ENCODE results near the gene SESN3.

SESN3 gene

GRCh38 chr11:95123556-95123955 lies 107.4 kb downstream of the SESN3 start:
- DNase-seq (ENCODE audit: low read depth in 2 of 2): no peak

- no peak for DNase-seq (ENCODE audit: low read depth in 2 of 2)
These were observed 109.3 kb downstream of the SESN3 start for GRCh38 chr11:95121698-95122097.

GRCh38 chr11:95119361-95120060 lies 111.5 kb downstream of the SESN3 start:
- no peak for DNase-seq (ENCODE audit: low read depth in 2 of 2)

DNA sequence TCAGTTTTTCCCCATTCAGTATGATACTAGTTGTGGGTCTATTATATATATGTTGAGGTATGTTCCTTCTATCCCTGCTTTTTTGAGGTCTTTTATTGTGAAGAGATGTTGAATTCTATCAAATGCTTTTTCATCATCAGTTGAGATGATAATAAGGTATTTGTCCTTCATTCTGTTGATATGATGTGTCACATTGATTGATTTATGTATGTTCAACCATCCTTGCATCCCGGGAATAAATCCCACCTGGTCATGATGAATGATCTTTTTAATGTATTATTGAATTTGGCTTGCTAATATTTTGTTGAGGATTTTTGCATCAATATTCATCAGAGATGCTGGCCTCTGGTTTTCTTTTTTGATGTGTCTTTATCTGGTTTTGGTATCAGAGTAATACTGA lies 115.4 kb downstream of the SESN3 start:
- no peak for DNase-seq (ENCODE audit: low read depth in 2 of 2)

Measured in stimulated activated CD8-positive, alpha-beta memory T cell treated with anti-CD3 and anti-CD28 coated beads, Interleukin-7, amount 100 ng/mL, for 1 hour (primary cell).